Hematopoietic multipotent progenitor cell treated with erythropoietin and hydrocortisone succinate and interleukin-3 and kit ligand, for 6 days (in vitro differentiated cells): ENCODE measurements around the gene TXNL4A.

Experiments
- DNase-seq: peaks from one replicate; pipeline ENCODE4 v3.0.0-alpha.2; 2015

TXNL4A gene

DNA sequence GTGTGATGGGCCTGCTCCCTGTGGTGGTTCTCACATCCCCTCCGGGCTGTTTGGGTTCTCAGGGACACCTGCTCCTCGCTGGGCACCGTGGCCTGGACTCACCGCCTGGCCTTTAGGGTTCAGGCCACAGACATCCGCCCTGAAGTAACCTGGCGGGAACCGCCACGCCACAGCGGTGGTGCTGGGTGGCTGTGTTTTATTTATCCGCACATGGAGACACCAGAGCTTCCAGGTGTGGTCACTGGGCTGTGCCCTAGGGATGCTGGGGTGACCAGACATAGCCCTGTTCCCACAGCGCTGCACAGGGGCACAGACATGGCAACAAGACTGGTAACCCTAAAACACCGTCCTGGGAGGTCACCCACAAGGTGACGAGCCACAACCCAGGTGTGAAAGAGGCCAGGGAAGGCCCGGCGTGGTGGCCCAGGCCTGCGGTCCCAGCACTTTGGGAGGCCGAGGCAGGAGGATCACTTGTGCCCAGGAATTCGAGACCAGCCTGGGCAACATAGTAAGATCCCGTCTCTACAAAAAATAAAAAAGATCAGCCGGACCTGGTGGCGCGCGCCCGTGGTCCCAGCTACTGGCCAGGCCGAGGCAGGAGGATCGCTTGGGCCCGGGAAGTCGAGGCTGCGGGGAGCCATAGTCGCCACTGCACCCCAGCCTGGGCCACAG is 24.6 kb downstream of the TXNL4A start:
- DNase-seq: no peak

DNA sequence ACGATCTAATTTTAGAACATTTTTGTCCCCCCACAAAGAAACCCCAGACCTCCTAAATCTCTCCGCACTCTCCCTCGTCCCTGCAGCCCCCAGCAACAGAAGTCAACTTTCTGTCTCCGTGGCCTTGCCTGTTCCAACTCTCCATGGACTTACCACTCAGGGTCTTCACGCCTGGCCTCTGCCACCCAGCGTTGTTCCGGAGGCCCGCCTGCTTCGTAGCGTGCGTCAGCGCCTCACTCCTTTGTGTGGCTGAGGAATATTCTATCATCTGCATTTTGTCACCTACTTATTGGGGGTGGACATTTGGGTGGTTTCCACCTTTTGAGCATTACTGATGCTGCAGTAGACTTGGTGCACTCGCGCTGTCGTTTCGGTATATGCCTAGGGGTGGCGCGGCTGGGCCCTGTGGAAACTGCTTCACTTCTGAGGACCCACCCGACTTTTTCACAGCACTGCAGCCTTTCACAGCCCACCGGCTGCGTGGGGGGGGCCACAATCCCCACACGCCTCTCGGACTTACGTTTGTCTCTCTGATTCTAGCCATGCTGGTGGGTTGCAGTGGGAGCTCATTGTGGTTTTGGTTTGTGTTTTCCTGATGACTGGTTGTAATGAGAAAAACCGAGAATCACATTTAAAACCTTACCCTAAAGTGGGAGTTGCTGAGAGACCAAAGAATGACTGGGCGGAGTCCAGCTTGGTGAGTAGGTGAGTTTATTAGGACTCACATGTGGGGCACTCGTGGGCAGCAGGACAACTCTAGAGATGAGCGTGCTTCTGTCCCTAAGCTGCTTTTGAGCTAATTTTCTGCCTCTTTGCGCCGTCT is 25.3 kb downstream of the TXNL4A start:
- DNase-seq: no peak

DNA sequence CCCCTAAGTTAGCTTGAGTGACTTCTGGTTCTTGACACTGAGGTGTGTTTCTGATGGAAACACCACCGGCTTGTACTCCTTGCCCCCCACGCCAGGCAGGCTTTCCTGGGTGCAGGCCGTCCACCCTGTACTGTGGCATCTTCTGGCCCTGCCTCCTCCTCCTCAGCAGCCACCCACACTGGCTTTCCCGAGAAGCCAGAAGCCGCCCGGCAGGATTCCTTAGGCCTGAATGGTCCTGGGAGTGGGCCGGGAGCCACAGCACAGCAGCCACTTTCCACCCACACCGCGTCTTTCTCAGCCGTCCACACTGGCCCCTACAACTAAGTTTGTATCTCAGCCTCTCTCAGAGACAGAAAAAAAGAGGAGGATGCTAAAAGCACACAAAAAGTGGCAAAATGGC is 26.1 kb downstream of the TXNL4A start:
- no peak for DNase-seq

DNA sequence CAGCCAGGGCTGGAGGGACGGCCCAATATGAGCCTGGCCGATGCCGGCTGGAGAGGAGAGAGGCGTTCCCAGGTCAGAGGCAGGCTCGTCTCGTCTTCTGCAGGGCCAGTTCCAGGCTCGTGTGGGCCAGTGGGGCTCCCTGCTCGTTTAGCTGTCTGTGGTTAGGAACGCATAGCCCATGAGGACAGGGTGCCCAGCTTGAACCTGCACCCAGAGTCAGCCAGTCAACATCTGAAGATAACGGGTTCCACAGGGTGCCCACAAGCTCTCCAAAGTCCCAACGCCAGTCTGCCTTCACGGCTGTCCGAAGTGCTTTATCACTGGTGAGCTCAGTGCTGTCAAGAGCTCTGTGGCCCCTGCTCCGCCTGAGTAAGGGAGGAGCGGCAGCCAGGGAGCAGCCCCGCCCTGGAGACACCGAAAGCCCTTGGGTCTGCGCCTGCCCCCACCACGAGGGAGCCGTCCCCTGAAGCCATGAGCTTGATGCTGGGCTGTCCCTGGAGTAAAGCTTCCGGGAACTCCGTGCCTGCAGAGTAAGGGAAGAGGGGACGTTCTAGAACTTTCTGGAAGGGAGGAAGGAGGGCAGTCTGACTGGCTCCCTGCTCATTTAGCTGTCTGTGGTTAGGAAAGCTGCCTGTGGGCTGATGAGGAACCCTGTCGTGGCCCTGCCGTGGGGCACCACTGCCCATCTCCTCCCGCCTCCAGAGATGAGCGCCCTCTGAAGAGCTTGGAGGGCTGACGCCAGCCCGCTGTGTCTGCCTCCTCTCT is 26.7 kb downstream of the TXNL4A start:
- DNase-seq: peak; percentile 90

DNA sequence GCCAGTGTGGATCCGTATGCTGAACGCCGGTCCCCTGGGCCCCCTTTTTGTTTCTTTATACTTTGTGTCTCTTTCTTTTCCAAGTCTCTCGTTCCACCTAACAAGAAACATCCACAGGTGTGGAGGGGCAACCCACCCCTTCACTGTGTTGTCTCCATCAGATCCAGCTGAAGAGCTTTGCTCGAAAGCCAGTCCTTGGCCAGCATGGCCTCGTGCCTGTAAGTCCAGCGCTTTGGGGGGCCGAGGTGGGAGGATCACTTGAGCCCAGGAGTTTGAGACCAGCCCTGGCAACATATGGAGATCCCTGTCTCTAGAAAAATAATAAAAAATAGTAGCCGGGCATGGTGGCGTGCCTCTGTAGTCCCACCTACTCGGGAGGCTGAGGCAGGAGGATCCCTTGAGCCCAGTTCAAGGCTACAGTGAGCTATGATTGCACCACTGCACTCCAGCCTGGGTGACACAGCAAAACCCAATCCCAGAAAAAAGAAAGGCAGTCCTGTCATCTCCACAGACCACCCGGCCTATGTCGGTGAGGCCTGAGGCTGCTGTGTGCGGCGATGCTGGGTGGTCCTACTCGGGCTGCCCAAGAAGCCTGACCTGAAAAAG is 27.3 kb downstream of the TXNL4A start:
- DNase-seq: no peak

DNA sequence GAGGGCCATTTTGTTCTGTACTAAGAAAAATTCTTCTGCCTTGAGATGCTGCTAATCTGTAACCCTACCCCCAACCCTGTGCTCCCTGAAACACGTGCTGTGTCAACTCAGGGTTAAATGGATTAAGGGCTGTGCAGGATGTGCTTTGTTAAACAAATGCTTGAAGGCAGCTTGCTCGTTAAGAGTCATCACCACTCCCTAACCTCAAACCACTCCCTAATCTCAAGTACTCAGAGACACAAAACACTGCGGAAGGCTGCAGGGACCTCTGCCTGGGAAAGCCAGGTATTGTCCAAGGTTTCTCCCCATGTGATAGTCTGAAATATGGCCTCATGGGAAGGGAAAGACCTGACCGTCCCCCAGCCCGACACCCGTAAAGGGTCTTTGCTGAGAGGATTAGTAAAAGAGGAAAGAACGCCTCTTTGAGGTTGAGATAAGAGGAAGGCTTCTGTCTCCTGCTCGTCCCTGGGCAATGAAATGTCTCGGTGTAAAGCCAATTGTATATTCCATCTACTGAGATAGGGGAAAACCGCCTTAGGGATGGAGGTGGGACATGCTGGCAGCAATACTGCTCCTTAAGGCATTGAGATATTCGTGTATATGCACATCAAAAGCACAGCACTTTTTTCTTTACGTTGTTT is 28.1 kb downstream of the TXNL4A start:
- peak; percentile 80 for DNase-seq

DNA sequence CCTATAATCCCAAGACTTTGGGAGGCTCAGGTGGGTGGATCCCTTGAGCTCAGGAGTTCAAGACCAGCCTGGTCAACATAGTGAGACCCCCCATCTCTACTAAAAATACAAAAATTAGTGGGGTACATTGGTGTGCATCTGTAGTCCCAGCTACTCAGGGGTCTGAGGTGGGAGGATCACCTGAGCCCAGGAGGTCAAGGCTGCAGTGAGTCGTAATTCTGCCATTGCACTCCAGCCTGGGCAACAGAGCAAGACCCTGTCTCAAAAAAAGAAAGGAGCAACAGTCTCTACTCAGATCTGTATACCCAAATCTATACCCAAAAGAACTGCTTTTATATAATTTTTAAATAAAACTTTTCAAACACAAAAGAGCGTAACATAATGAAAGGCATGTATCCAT is 29.4 kb downstream of the TXNL4A start:
- DNase-seq: no peak

DNA sequence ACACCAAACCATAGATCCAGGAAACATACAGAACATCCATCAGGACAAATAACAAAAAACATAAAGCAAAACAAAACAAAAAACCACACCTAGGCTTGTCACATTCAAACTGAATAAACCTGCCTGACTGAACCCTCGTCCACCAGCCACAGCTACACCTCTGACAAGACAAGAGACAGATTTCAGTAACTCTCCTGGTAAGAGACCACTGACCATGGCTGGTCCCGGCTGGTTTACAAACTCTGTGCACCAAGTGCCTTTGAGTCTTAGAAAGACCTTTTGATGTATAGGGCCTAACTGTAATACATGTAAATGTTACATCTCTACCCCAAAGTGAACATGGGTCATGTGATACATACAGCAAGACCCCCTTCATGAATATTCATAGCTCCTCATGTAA is 32.1 kb downstream of the TXNL4A start:
- DNase-seq: no peak

DNA sequence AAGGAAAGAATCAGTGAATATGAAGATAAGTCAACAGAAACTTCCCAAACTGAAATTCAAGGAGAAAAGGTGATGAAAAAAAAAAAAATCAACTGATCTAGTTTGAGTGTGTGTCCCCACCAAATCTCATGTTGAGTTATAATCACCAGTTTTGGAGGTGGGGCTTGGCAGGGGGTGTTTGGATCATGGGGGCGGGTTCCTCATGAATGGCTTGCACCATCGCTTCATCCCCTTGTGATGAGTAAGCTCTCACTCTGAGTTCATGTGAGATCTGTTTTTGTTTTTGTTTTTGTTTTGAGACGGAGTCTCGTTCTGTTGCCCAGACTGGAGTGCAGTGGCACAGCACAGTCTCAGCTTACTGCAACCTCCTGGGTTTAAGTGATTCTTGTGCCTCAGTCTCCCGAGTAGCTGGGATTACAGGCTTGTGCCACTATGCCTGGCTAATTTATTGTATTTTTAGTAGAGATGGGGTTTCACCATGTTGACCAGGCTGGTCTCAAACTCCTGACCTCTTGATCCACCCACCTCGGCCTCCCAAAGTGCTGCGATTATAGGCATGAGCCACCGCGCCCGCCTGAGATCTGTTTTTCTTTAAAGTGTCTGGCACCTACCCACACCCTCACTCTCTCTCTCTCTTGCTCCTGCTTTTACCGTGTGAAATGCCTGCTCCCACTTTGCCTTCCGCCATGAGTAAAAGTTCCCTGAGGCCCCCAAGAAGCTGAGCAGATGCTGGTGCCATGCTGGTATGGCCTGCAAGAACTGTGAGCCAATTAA is 32.9 kb downstream of the TXNL4A start:
- DNase-seq: no peak

DNA sequence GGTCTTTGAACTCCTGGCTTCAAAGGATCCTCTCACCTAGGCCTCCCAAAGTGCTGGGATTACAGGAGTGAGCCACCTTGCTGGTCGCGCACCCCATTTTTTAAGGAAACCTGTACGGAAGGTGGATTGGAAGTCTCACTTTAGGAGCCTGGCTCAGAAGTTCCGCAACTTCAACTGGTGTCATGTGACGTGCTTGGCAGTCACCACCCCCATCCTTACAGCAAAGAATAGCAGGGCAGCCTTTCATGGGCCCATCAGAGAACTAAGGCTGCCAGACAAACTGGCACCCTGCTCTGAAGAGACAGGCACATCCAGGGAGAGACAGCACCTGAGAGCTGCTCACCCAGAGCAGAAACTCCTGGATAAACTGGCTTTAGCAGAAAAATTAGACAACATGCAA is 33.6 kb downstream of the TXNL4A start:
- no peak for DNase-seq

DNA sequence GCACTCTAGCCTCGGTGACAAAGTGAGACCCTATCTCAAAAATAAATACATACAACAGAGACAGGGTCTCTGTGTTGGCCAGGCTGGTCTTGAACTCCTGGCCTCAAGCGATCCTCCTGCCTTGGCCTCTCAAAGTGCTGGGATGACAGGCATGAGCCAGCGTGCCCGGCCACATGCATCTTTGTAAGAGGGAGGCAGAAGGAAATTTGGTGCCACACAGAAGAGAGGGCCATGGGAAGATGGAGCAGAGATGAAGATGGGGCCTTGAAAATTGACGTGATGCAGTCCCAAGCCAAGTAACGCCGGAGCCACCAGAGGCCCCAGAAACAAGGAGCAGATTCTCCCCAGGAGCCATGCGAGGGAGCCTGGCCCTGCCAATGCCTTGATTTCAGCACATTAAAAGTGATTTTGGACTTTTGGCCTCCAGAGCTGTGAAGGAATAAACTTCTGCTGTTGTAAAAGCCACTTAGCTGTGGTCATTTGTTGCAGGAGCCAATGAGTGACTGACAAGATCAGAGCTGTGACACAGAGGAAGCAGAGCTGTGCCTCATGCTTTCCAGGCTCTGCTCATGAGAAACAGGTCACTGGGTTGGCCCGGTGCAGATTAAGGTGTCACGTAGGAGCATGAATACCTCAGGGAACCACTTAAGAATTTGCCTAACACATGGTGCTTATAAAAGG is 34.3 kb downstream of the TXNL4A start:
- peak; percentile 33 for DNase-seq

DNA sequence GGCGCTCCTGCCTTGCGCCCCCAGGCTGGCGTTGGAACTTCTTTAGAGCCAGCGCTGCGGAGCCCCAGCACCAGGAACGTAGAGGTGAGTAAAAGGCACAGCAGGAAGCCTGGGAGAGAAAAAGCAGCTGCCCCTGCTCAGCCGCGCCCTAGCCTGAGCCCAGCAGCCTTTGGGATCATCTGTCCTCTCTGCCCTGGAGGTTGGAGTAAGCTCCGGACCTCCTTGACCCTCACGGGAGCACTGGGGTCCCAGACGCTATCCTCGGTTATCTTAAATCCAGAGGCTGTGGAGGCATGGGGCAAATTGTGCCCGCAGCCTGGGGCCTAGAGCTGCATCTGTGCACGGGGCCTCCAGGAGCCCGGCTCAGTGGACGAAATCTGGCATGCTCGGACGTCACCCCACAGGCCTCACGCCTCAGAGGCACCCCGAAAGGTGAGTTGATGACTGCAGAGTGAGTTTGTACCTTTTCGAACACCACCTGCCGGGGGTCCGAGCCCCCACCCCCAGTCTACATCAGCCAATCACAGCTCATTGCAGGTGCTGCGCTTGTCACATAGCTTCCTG is 35.3 kb downstream of the TXNL4A start:
- no peak for DNase-seq

DNA sequence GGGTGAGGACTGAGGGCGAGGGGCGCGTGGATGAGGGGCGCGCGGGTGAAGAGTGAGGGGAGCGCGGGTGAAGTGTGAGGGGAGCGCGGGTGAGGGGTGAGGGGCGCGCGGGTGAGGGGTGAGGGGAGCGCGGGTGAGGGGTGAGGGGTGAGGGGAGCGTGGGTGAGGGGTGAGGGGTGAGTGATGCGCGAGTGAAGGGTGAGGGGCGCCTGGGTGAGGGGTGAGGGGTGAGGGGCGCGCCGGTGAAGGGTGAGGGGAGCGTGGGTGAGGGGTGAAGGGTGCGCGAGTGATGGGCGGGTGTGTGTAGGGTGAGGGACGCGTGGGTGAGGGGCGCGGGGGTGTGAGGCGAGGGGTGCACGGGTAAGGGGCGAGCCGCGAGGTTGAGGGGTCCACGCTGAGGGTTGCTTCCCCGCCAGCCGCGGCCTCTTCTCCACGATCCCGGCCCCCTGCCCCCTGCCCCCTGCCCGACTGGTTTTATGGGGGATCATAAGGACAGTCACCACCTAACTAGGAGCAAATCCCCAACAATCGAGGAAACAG is 35.8 kb downstream of the TXNL4A start:
- DNase-seq: no peak

DNA sequence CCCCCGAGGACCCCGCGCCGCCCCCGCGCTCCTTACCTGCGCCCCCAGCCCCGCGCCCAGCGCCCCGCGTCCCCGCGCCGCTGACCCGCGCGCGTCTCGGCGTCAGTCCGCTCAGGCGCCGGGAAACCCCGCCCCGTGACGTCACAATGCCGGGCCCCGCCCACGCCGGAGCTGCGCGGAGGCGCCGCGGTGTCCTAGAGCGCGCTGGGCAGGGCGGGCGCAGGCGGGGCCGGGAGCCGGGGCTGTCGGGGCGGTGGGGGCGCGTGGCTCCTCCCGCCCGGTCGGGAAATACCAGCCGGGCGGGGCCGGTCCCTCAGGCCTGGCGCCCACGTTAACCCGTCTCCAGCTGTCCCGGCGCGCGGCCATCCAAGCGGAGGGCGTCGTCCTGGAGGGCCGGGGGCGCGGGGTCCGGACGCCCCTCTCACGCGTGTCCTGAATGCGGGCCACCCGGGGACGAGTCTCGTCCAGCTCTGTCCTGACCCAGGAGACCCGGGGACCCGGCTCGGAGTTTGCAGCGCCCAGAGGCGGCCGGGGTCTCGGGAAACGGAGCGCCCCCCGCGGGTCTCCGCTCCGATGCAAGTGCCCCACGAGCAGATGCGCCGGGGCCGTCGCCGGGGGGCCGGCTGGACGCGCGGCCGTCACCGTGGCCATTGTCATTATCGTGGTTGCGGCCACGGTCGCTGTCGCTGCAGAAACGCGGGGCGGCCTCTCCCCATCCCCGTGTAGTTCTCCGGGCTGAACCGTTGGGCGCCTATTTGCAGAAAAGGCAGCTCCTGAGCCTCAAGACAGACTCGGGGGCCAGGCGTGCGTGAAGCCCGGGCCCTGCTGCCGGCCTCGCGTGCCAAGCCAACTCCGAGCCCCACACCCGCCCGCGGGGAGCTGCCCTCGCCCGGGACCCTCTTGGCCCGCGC is 36.6 kb downstream of the TXNL4A start, which contains the start of gene SLC66A2:
TSS of gene SLC66A2 (minus strand) at position 109 of the 911 bp plus-strand sequence. CDS start 727 bp downstream, outside the sequence.
- DNase-seq: peak; percentile 89

DNA sequence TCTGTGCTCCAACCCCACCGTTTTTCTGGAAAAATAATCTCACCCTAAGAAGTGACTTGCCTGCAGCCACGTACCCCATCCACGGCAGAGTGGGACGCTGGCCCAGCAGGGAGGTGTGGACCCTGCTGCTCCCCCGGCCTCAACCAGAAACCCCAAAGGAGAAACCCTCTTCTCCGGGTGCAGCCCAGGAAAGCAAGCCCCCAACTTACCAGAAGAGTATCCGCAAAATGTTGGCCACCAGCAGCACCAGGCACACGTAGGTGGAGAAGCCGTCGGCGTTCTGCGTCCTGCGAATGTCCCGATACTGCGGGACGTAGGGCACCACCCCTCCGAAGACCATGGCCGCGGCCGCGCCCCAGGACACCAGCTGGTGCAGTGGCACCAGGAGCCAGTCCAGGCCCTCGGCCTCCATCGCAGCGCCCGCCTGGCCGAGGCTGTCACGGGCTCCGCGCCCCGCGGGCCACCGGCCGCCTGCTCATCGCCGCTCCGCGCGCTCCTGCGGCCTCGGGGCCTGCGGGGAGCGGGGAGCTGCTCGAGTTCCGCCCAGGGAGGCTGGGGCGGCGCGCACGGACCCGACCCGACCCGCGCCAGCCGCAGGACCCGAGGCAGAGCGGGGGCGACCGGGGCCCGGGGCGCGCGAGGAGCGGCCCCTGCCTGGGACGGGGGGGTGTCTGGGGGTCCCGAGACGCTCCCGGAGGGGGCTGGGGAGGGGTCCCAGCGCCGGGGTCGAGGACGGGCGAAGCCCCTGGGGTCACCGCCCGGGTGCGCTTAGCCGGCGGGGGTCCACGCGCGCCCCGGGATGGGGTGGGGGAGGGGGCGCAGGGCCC is 37.6 kb downstream of the TXNL4A start:
- peak; percentile 66 for DNase-seq

DNA sequence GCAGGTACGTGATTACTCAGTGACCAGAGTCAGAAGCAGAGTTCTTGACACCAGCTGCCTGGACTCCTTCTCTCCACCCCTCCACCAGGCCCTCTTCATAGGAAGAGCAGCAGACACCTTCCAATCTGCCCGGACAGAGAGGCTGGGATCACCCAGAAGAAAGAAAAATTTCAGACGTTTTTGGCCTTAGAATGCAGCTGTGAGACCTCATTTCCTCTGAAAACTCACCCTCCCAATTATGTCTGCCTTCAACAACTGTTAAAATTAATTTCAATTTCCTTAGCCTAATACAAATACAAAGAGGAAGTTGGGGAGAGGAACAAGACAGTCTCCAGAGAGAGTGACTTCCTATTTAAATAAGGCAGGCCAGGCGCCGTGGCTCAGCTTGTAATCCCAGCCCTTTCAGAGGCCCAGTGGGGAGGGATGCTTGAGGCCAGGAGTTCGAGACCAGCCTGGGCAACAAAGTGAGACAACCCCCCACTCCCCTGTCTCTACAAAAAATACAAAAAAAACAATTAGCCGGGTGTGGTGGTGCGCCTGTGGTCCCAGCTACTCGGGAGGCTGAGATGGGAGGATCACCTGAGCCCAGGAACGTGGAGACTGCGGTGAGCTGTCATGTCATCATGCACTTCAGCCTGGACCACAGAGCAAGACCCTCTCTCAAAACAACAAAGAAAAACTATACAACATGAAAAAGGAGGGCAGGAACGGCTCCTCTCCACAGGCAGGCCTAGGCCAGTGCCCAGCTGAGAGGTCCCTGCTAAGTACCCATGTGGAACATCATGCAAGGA is 38.5 kb downstream of the TXNL4A start:
- DNase-seq: peak; percentile 77

DNA sequence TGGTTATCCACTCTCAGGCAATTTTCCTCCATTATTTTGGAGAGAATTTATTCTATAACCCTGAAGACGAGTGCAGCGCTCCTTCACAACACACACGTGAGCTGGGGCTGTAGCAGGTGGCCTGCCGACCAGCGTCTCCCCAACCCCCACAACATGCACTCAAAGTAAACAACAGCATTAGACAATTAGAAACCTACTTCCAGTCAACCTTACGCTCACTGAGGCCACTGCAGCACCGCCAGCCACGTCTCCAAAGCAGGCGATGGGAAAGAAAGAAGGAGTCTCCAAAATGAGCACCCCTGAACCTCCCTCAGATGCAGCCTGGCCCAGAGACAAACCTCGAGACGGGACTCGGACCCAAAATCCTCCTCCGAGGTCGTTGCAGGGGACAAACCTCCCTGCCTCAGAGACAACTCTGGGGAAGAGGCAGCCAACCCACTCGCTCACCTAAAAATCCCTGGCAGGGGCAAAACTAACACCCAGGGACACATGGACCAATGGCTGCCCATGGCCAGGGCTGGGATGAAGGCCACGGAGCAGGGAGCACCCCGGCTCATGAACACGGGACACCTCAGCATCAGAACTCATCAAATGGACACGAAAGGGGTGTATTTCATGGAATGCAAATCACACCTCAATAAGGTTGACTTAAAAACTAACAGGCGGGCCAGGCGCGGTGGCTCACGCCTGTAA is 39.5 kb downstream of the TXNL4A start:
- no peak for DNase-seq
